ENCODE measurements around the gene SMO.

DNA sequence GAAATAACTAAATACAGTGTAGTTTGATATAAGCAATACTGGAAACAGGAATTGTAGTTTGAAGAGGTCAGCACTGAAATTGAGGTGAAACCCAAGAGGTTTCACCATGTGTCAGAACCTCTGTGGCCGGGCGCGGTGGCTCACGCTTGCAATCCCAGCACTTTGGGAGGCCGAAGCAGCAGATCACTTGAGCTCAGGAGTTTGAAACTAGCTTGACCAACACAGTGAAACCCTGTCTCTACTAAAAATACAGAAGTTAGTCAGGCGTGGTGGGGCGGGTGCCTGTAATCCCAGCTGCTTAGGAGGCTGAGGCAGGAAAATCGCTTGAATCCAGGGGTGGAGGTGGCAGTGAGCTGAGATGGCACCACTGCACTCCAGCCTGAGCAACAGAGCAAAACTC lies 50.1 kb downstream of the SMO start:
- TF ChIP-seq, protein P1, sequence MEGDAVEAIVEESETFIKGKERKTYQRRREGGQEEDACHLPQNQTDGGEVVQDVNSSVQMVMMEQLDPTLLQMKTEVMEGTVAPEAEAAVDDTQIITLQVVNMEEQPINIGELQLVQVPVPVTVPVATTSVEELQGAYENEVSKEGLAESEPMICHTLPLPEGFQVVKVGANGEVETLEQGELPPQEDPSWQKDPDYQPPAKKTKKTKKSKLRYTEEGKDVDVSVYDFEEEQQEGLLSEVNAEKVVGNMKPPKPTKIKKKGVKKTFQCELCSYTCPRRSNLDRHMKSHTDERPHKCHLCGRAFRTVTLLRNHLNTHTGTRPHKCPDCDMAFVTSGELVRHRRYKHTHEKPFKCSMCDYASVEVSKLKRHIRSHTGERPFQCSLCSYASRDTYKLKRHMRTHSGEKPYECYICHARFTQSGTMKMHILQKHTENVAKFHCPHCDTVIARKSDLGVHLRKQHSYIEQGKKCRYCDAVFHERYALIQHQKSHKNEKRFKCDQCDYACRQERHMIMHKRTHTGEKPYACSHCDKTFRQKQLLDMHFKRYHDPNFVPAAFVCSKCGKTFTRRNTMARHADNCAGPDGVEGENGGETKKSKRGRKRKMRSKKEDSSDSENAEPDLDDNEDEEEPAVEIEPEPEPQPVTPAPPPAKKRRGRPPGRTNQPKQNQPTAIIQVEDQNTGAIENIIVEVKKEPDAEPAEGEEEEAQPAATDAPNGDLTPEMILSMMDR (IDR thresholded peaks at IDR 0.05; ENCODE audit: low read depth, low read length, poor library complexity, severe bottlenecking) = no peak
- TF ChIP-seq EZH2phosphoT487 (IDR thresholded peaks at IDR 0.05; ENCODE audit: borderline replicate concordance, low read length) = no peak
